GM18511 (cell line): ENCODE data around the gene RAB33A.

Source experiments
- ATAC-seq: cut with Tn5 transposase; IDR thresholded peaks from one replicate; pipeline ENCODE4 v1.9.1; 2021; ENCODE audit warnings: mild to moderate bottlenecking, moderate library complexity; ENCODE audit not compliant: unreplicated experiment

The RAB33A gene

GRCh38 chrX:130171446-130172126 lies at the start of gene RAB33A:
TSS of gene RAB33A (plus strand) at chrX:130171962. CDS start at chrX:130172063, 101 bp downstream.
- peak; percentile 23 for ATAC-seq

GRCh38 chrX:130124577-130124976 lies 47.2 kb upstream of the RAB33A start:
- ATAC-seq = no peak

- no peak for ATAC-seq
Measured at GRCh38 chrX:130125091-130125874, 46.5 kb upstream of the RAB33A start.

GRCh38 chrX:130130990-130131389 lies 40.8 kb upstream of the RAB33A start:
- no peak for ATAC-seq

GRCh38 chrX:130136496-130136895 lies 35.3 kb upstream of the RAB33A start:
- ATAC-seq = no peak

GRCh38 chrX:130136961-130137360 lies 34.8 kb upstream of the RAB33A start:
- ATAC-seq = no peak

- ATAC-seq = no peak
Measured at GRCh38 chrX:130139474-130140201, 32.1 kb upstream of the RAB33A start.

- ATAC-seq = no peak
Measured at GRCh38 chrX:130144509-130144908, 27.3 kb upstream of the RAB33A start.

- no peak for ATAC-seq
Measured at GRCh38 chrX:130145123-130145522, 26.6 kb upstream of the RAB33A start.

- no peak for ATAC-seq
Measured at GRCh38 chrX:130147631-130148030, 24.1 kb upstream of the RAB33A start.

- ATAC-seq = no peak
Measured at GRCh38 chrX:130155564-130155963, 16.2 kb upstream of the RAB33A start.

- ATAC-seq = no peak
Measured at GRCh38 chrX:130158311-130158710, 13.5 kb upstream of the RAB33A start.

GRCh38 chrX:130159776-130160175 lies 12.0 kb upstream of the RAB33A start:
- no peak for ATAC-seq

GRCh38 chrX:130162094-130162735 lies 9.5 kb upstream of the RAB33A start:
- no peak for ATAC-seq

- no peak for ATAC-seq
Measured at GRCh38 chrX:130163398-130163797, 8.4 kb upstream of the RAB33A start.

GRCh38 chrX:130165181-130165702 lies 6.5 kb upstream of the RAB33A start:
- ATAC-seq = no peak

- ATAC-seq = peak; percentile 91
Measured at GRCh38 chrX:130165703-130166502, 5.9 kb upstream of the RAB33A start, which contains the start of gene AIFM1. TSS of gene AIFM1 (minus strand) at chrX:130165841. CDS start at chrX:130165656, 185 bp downstream.

GRCh38 chrX:130166503-130166777 lies 5.3 kb upstream of the RAB33A start:
- no peak for ATAC-seq

- ATAC-seq = no peak
Measured at GRCh38 chrX:130167040-130167439, 4.7 kb upstream of the RAB33A start.

- ATAC-seq = peak; percentile 71
Measured at GRCh38 chrX:130170752-130171445, 863 bp upstream of the RAB33A start.
